ENCODE measurements around the gene TTC28.
A peak's percentile ranks its signal among the peaks of the same experiment; 100 is the strongest.
"Not testable (repeated sequence)": the region's sequence is repeated elsewhere in the genome, so short reads cannot be mapped to it uniquely, and the experiment has no call there.

TTC28 gene

GRCh38 chr22:28480000-28480715 is 199.5 kb downstream of the TTC28 start:
- no peak for DNase-seq

GRCh38 chr22:28478564-28478963 is 201.1 kb downstream of the TTC28 start:
- DNase-seq, result no peak

DNA sequence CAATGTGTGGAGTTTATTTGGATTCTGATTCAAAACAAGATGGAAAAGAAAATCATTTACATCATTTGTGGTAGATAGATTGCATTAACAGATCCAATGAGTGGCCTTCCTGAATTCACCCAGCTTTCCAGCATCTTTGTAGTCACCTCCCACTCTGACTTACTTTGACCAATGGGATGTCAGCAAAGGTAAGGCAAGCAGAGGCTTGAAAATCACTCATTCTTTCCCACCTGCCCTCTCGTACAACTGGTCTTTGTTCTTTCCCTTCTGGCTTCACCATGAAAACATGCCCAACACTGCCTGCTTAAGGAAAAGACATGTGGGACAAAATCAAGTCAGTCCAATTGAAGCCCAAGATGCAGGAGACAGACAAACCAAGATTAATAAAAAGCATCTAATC is 202.1 kb downstream of the TTC28 start:
- DNase-seq, result no peak

DNA sequence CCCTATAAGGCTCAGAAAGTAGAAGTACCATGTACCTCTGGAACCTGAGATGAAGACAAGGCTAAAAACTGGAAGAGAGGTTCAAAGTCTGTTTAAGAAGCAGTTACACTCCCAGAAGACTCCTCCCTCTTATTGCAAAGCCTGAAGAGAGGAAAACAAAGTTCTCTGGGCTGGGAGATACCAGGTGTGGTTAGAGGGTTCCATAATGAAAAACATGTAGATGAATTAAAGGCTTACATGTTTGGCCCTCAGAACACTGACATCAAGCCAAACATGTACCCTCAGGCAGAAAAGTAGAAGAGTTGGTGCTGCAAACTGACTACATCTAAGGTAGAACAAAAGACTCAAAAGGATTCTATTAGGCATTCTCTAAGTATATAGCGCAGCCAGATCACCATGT is 205.3 kb downstream of the TTC28 start:
- no peak for DNase-seq

DNA sequence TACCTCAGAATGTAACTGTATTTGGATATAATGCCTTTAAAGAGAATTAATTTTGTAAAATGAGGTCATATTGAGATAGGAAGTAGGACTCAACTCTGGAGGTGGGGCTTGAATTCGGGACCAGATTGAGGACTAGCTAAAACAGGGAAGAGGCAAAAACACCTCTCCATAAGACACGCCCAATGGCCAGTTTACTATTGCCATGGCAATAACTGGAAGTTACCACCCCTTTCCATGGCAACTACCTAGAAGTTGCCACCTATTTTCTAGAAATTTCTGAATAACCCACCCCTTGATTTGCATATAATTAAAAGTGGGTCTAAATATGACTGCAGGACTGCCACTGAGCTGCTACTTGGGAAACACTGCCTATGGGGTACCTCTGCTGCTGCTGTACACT is 206.4 kb downstream of the TTC28 start:
- DNase-seq, result no peak

GRCh38 chr22:28467055-28467454 is 212.6 kb downstream of the TTC28 start:
- DNase-seq, result not testable (repeated sequence)

GRCh38 chr22:28466399-28466798 is 213.2 kb downstream of the TTC28 start:
- DNase-seq, result no peak

- no peak for DNase-seq
Observed at GRCh38 chr22:28465841-28466240, 213.8 kb downstream of the TTC28 start.

DNA sequence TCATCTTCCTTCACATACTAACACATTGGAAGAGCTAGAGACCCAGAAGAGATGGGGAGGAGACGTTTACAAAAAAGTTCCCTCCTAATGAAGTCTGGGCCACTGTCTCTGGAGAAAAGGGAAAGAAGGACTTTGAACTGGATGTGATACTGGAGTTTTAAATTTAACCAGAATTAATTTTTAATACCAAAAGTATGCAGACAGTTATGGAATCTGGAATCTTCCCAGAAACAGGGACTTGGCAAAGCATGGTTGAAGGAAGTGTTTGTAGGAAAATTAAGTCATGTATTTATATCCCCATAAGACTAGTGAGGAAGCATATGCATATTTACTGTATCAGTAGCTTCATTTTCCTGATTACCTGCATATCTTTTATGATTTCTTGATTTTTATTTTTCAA is 215.5 kb downstream of the TTC28 start:
- DNase-seq, result no peak

DNA sequence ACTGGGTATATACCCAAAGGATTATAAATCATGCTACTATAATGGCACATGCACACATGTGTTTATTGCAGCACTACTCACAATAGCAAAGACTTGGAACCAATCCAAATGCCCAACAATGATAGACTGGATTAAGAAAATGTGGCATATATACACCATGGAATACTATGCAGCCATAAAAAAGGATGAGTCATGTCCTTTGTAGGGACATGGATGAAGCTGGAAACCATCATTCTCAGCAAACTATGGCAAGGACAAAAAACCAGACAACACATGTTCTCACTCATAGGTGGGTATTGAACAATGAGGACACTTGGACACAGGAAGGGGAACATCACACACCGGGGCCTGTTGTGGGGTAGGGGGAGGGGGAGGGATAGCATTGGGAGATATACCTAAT is 216.2 kb downstream of the TTC28 start:
- DNase-seq, result not testable (repeated sequence)

DNA sequence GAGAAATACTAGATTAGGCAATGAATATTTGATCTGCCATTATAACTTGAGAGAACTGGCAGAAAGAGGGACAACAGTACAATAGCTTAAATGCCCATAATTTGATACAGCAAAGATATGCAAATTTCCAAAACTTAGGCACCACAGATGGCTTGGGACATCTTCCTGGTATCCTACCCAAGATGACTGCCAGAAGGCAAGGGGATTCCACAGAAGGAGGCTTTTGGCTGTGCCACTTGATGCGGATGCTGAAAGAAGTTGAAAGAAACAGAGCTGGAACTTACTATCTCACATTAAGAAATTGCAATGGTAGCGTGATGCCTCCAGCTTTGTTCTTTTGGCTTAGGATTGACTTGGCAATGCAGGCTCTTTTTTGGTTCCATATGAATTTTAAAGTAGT is 216.7 kb downstream of the TTC28 start:
- no peak for DNase-seq

GRCh38 chr22:28462041-28462440 is 217.6 kb downstream of the TTC28 start:
- no peak for DNase-seq

- no peak for DNase-seq
Observed at GRCh38 chr22:28454431-28455064, 225.1 kb downstream of the TTC28 start.

DNA sequence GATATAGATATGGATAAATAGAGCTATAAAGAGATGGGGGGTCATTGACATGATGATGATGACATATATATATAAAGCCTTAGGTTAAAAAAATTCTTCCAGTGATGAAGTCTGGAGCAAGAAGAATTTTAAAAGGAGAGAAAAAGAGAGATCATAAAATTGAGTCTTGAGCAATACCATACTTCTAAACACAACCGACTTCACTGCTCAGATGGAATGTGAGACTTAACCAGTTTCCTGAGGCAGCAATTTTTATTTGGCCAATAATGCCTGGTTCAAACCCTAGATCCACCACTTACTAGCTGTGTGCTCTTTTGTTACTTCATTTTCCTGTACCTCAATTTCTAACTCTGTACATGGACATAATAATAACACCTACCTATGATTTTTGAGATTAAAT is 229.5 kb downstream of the TTC28 start:
- DNase-seq, result no peak

GRCh38 chr22:28449041-28449440 is 230.6 kb downstream of the TTC28 start:
- DNase-seq, result no peak

GRCh38 chr22:28448625-28449024 is 231.0 kb downstream of the TTC28 start:
- DNase-seq, result no peak

- DNase-seq, result no peak
Observed at GRCh38 chr22:28444659-28445058, 235.0 kb downstream of the TTC28 start.

GRCh38 chr22:28443526-28443876 is 236.1 kb downstream of the TTC28 start:
- peak; percentile 92 to 95 for DNase-seq

DNA sequence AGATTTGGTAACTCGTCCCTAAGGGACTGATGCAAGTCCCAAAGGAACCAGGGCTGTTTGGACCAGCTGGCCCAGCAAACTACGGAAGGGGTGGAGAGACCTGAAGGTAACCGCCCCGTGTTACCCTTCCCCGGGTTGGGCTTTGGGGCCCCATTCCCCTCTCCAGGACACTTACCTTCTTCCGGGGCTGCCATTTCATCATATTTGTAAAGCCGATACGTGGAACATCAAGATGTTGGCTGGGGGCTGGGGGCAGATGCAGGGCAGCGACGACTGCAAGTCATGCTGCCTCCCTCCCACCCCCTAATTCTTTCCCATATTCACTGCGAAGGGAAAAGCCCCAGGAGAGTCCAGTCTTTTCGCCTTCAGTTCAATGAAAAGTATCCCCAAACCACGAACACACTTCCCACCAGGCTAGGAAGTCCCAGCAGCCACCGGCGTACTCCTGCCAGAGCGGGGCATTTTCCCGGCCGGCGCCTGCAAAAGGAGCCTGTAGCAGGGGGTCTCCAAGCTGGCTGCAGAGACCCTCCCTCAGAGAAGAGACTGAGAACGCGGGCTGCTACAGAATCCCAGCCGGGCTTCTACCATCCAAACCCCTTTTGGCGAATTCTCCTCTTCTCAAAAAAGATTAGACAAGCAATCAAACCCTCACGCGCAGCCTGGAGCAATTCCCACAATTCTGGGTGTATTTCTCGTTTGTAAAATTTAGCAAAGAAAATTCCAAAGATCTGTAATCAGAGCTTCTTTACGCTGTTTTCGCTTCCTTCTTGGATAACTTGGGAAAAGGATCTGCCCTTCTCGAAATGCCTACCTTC is 236.7 kb downstream of the TTC28 start:
- DNase-seq, result peak; percentile 64 to 69

DNA sequence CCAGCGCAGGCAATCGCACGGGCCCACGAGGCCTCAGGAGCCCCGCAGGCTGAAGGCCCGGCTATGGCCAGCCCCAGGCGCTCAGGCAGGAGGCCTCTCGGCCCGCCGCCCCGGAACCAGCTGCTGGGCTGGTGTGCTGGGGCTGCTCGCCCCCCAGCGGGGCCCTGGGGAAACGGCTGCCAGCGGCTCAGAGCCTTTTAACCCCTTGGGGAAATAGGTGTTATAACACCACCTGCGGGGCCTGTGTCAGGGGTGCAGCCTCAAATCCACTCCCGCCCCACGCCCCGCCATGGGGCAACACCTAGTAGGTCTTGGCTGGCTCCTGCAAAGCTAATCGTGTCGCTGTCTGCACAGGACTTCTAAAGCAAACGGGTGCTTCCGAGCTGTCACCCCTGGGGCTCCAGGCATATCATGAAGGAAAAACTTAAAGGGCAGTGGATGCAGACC is 237.4 kb downstream of the TTC28 start:
- peak; percentile 63 to 68 for DNase-seq

- DNase-seq, result no peak
Observed at GRCh38 chr22:28441720-28442263, 237.8 kb downstream of the TTC28 start.

GRCh38 chr22:28440592-28441390 is 238.8 kb downstream of the TTC28 start:
- no peak for DNase-seq

Data from Kasumi-1 (cell line).